GM19463 (cell line): ENCODE data around the gene TM4SF4.

Experiments used
- ATAC-seq: cut with Tn5 transposase; IDR thresholded peaks from one replicate; pipeline ENCODE4 v1.9.1; 2021; ENCODE audit warnings: mild to moderate bottlenecking, moderate library complexity; ENCODE audit not compliant: unreplicated experiment

The TM4SF4 gene

GRCh38 chr3:149545049-149545448 is 70.6 kb downstream of the TM4SF4 start:
- ATAC-seq: no peak

GRCh38 chr3:149547413-149547812 is 72.9 kb downstream of the TM4SF4 start:
- ATAC-seq: no peak

- ATAC-seq: no peak
Observed at GRCh38 chr3:149547954-149548668, 73.6 kb downstream of the TM4SF4 start.

- no peak for ATAC-seq
Observed at GRCh38 chr3:149548669-149549065, 74.2 kb downstream of the TM4SF4 start.

- ATAC-seq: no peak
Observed at GRCh38 chr3:149551500-149551899, 77.0 kb downstream of the TM4SF4 start.

GRCh38 chr3:149552700-149553099 is 78.2 kb downstream of the TM4SF4 start:
- ATAC-seq: no peak
